OCI-LY3 (cell line): ENCODE measurements around the gene RSPO3.

ENCODE experiments used
- CTCF ChIP-seq: fragments of 200-600, 300-600 bp; sonication (generic); IDR thresholded peaks from 2 replicates; pipeline ENCODE4 v1.5.1; 2014; ENCODE audit warnings: antibody characterized with exemption, low read length, low read depth
- EZH2phosphoT487 ChIP-seq: fragments of 200-600 bp; shearing (Covaris generic); IDR thresholded peaks from 2 replicates; pipeline ENCODE4 v1.6.1; 2018; ENCODE audit warnings: antibody characterized with exemption, mixed run types, low read depth

GRCh38 chr6:127114214-127114760 is 4.2 kb upstream of the RSPO3 start:
- no peak for TF ChIP-seq CTCF
- no peak for TF ChIP-seq EZH2phosphoT487
